Liver (tissue), 2 donors: ENCODE results near the gene SMARCC1.

Experiments used
- FOXA2 ChIP-seq: IDR thresholded peaks from 2 replicates; pipeline ENCODE4 v1.6.1; 2016; ENCODE audit warnings: antibody characterized with exemption
- TF ChIP-seq, protein P1 (sequence below): fragments of 150-350 bp; IDR thresholded peaks from 2 replicates; pipeline ENCODE4 v1.5.1; 2017; ENCODE audit warnings: improper control_type of control experiment, low read depth, low read length; ENCODE audit not compliant: missing input control
- donor health status: healthy.

DNA sequence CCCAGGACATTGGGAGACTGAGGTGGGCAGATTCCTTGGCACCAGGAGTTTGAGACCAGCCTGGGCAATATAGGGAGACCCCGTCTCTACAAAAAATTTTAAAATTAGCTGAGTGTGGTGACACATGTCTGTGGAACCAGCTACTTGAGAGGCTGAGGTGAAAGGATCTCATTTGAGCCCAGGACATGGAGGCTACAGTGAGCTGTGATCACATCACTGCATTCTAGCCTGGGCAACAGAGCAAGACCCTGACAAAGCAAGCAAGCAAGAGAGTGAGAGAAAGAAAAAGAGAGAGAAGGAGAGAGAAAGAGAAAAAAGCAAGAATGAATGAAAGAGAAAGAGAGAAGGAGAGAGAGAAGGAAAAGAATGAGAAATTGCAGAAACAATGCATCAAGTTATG is 150.9 kb downstream of the SMARCC1 start:
- TF ChIP-seq, protein P1, sequence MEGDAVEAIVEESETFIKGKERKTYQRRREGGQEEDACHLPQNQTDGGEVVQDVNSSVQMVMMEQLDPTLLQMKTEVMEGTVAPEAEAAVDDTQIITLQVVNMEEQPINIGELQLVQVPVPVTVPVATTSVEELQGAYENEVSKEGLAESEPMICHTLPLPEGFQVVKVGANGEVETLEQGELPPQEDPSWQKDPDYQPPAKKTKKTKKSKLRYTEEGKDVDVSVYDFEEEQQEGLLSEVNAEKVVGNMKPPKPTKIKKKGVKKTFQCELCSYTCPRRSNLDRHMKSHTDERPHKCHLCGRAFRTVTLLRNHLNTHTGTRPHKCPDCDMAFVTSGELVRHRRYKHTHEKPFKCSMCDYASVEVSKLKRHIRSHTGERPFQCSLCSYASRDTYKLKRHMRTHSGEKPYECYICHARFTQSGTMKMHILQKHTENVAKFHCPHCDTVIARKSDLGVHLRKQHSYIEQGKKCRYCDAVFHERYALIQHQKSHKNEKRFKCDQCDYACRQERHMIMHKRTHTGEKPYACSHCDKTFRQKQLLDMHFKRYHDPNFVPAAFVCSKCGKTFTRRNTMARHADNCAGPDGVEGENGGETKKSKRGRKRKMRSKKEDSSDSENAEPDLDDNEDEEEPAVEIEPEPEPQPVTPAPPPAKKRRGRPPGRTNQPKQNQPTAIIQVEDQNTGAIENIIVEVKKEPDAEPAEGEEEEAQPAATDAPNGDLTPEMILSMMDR: no peak
- no peak for TF ChIP-seq FOXA2
